RPMI8226 (cell line): ENCODE data around the gene MAN1A1.

Experiments used
- DNase-seq: peaks from one replicate; pipeline ENCODE4 v3.0.0-alpha.2; 2015

The MAN1A1 gene

GRCh38 chr6:119230160-119230559, 119.4 kb downstream of the MAN1A1 start:
- no peak for DNase-seq

DNA sequence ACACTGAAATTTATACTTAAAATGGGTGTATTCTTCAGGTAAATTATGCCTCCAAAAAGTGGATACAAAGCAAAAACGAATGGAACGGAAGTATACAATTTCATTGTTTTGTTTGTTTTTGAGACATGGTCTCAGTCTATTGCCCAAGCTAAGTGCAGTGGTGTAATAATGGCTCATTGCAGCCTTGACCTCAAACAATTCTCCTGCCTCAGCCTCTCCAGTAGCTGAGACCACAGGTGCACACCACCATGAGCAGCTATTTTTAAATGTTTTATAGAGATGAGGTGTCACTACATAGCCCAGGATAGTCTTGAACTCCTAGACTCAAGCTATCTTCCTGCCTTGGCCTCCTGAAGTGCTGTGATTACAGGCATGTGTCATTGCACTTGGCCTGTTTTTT, 122.2 kb downstream of the MAN1A1 start:
- no peak for DNase-seq

GRCh38 chr6:119226089-119226488, 123.5 kb downstream of the MAN1A1 start:
- DNase-seq = no peak

DNA sequence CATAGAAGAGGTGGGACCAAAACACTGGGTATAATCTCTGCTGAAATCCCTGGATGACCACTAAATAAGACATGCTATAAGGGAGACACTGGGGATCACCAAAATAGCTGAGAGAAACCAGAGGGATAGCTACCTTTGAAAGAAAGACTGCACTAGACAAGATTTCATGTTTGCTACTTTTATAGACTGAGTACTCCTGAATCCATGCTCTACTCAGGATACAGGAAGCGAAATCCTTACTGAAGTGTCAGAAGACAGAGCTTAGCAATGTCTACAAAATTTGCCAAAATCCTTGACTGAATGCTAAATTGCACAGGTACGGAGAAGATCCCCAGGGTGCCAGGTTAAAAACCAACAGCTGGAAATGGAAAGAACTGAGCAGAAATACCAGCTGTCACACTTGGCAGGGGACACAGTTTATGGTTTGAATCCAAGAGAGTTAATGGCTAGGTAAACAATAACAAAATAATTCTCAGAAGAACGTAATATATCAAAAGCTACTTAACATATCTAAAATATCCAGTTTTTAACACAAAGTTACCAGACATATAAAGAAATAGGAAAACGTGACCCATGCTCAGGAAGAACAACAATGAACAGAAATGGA, 125.4 kb downstream of the MAN1A1 start:
- no peak for DNase-seq

GRCh38 chr6:119220452-119220851, 129.1 kb downstream of the MAN1A1 start:
- no peak for DNase-seq

- DNase-seq = no peak
Measured at GRCh38 chr6:119218548-119218947, 131.0 kb downstream of the MAN1A1 start.

GRCh38 chr6:119215885-119216590, 133.5 kb downstream of the MAN1A1 start:
- no peak for DNase-seq

GRCh38 chr6:119215309-119215708, 134.3 kb downstream of the MAN1A1 start:
- no peak for DNase-seq

GRCh38 chr6:119210596-119210995, 139.0 kb downstream of the MAN1A1 start:
- DNase-seq = no peak

DNA sequence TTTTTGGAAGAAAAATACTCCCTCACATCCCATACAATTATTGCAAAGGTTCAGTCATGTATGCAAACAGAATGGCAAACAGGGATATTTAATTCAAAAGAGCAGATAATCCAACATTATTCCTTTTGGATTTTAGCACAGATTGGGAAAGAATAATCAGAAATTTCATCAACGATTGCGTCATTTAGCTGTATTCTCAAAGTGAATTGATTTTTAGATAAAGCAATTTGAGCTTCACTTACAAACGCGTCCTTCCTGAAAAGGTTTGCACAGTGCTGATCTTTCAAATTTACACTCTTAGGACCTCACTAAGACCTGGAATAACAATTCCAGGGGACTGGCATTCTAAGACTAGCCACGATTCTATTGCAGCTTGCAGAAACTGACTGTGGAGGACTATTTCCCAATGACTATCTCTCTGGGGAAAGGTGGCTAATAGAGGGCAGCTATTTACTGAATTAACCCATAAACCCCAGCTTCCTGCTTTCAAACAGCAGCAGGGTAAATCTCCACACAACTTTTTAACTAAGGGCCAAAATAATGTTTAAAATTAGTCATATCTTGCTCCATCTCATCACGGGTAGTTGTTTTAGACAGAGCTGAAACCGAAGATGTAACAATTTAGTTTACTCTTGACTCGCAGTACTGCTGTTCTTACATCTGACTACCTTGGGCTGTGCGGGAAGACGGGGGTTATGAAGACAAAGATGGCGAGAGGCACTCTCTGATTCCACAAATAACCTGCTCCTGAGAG, 139.9 kb downstream of the MAN1A1 start:
- DNase-seq = no peak

- DNase-seq = no peak
Measured at GRCh38 chr6:119207971-119208725, 141.4 kb downstream of the MAN1A1 start.

DNA sequence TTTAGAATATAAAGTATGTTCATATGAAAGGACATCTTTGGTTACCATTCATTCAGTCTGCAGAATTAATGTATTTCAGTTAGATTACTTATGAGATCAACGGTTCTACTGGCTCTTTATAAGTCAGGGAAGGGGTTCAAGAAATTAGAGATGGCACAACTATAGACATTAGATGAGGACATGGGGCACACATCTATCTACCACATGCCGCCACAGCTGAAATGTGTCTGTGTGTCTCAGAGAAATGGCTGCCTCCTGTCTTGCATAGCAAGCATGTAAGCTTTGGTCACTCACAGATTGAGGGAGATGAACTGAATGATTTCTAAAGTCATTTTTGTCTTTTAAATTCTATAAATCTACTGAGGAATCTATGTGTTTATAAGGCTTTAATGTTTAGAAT, 142.2 kb downstream of the MAN1A1 start:
- no peak for DNase-seq

DNA sequence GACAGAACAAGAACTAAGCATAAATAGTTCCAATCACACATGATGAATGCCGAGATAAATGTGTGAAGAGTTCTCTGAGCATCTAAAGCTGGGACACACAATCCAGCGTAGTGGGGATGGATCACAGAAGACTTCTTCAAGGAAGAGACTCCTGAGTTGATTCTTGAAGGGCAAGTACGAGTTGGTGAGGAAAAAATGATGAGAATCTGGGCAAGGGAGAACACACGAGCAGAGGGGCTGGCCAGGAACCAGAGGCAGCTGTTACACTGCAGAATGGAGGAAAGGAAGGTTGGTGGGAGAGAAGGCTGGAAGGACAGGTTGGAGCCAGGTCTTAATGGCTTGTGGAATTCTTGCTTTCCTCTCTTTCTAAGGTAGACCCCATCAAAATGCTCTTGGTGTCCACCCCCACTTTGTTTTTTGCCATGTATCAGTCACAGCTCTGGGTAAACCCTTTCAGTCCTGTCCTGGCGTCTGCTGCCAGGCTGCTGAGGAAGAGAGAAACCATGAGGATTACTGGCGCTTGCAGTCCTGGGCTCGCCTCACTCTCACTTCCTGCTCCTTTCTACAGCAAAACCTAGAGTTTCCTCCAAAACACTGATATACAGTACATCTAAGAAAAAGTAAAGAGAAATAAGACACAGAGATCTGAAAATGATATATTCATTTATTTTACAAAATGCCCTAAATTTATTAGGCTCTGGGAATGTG, 143.5 kb downstream of the MAN1A1 start:
- DNase-seq = no peak

- DNase-seq = no peak
Measured at GRCh38 chr6:119204719-119205118, 144.8 kb downstream of the MAN1A1 start.

DNA sequence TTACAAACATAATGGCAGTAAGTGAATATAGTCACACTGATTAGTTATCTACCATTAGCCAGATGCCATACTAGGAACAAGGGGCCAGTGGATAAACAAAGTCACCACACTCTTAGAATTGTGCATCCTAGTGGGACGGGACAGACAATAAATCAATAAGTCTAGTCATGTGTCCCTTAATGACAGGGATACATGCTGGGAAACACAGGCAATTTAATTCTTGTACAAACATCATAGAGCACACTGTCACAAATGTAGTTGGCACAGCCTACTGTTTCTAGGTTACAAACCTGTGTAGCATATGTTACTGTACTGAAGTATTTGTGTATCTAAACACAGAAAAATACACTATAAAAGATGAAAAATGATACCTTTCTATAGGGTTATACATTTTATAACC, 148.1 kb downstream of the MAN1A1 start:
- DNase-seq = no peak

- no peak for DNase-seq
Measured at GRCh38 chr6:119200512-119201175, 148.9 kb downstream of the MAN1A1 start.

GRCh38 chr6:119197271-119197670, 152.3 kb downstream of the MAN1A1 start:
- no peak for DNase-seq

DNA sequence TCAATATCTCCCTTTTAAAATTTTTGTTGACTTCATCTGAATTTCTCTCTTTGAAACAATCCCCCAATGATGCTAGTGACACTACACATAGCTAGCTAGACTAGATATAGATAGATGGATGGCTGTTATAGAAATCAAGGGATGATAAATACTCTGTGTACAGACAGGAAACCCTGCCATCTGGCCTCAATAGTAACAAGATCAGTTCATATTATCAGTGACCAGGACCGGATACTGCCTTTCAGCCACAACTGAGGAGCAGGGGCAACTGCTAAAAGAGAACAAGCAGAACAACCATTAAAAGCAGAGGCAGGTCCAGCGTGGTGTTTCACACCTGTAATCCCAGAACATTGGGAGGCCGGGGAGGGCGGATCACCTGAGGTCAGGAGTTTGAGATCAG, 152.8 kb downstream of the MAN1A1 start:
- DNase-seq = no peak

GRCh38 chr6:119195848-119196247, 153.7 kb downstream of the MAN1A1 start:
- DNase-seq = no peak

DNA sequence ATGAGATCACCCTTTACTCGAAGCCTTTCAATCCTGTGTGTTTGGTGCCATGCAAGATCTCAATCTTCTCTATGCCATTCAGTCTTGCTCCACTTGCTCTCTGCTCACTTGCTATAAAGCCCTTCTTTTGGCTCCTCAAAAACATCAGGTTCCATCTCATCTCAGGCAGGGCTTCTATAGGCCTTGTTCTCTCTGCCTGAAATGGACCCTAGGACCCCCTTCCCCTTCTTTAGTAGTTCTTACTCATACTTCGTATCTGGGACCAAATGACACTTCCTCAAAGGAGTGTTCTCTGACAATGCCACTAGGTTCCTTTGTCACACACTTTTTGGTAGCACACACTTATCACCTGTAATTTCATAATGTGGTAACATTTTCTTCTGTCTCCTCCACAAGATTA, 154.4 kb downstream of the MAN1A1 start:
- DNase-seq = no peak

GRCh38 chr6:119193707-119194106, 155.9 kb downstream of the MAN1A1 start:
- DNase-seq = no peak

DNA sequence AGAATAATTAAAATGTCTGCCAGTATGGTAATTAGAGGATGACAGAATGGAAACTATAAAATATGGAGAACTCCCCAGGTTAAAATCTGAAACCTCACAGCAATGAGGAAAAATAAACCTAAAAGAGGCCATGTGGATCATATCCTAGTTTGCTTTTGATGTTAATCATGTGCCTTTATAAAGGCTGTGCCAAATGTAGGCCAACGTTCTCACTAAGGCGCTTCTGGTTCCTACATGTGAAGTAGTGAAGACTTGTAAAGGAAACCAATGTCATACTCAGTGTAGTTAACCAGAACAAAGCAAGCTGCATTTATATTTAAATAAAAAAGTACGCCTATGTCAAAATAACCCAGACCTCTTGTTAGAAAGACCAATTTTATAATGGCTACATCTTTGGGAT, 157.4 kb downstream of the MAN1A1 start:
- no peak for DNase-seq
